H1 (cell line): ENCODE measurements around the gene PGM1. TPM values are rescaled to one million over a fixed set of nuclear protein-coding genes. Genes with fewer than 3 reads are reported as not detected.
A peak's percentile ranks its signal among the peaks of the same experiment; 100 is the strongest.

Experiments used
- CTCF ChIA-PET: fragments of 300-600 bp; sonication (Branson Sonifier 250); formaldehyde crosslinking; loops from one replicate; lab custom pipeline; 2021; ENCODE audit not compliant: partially characterized antibody; lab: Charles Lee
- POLR2A ChIA-PET: fragments of 300-600 bp; sonication (Branson Sonifier 250); formaldehyde crosslinking; loops from one replicate; lab custom pipeline; 2021; ENCODE audit warnings: inconsistent platforms; ENCODE audit not compliant: partially characterized antibody; lab: Charles Lee
- DNase-seq, 2 experiments: peaks; one replicate each; pipeline versions ENCODE4 v3.0.0 to v3.0.0-alpha.2; 2010 to 2022; ENCODE audit warnings: low spot score in 2 of 2, low read depth in 1 of 2, mixed read lengths in 1 of 2
- FAIRE-seq: peaks from 2 replicates; lab custom pipeline; 2011; peaks lifted over from hg19 to GRCh38; lab: Jason Lieb, UNC
- H2AFZ ChIP-seq: 2 replicates; pipeline ENCODE4 v1.8.1; 2012; ENCODE audit warnings: low read length, inconsistent platforms
- H2AK5ac ChIP-seq: 2 replicates; pipeline ENCODE4 v1.6.1; 2013; ENCODE audit warnings: low read depth, low read length
- H2BK120ac ChIP-seq: replicated peaks from 2 replicates; pipeline ENCODE3; 2013; ENCODE audit warnings: low read depth, low read length, inconsistent platforms
- H2BK12ac ChIP-seq: 2 replicates; pipeline ENCODE4 v1.6.1; 2013; ENCODE audit warnings: low read depth, low read length
- H2BK15ac ChIP-seq: 2 replicates; pipeline ENCODE4 v1.6.1; 2013; ENCODE audit warnings: low read length
- H2BK20ac ChIP-seq: 2 replicates; pipeline ENCODE4 v1.6.1; 2013; ENCODE audit warnings: low read length
- H2BK5ac ChIP-seq: 2 replicates; pipeline ENCODE4 v1.6.1; 2013; ENCODE audit warnings: low read depth, low read length
- H3K14ac ChIP-seq: 2 replicates; pipeline ENCODE4 v1.6.1; 2013; ENCODE audit warnings: inconsistent platforms; ENCODE audit not compliant: insufficient read length
- H3K18ac ChIP-seq: 2 replicates; pipeline ENCODE4 v1.6.1; 2013; ENCODE audit warnings: low read length; ENCODE audit errors: extremely low read depth
- H3K23ac ChIP-seq: 2 replicates; pipeline ENCODE4 v1.6.1; 2013; ENCODE audit warnings: inconsistent platforms; ENCODE audit not compliant: insufficient read length
- H3K23me2 ChIP-seq: 2 replicates; pipeline ENCODE4 v1.6.1; 2013; ENCODE audit warnings: low read depth, low read length
- H3K27ac ChIP-seq: 2 replicates; pipeline ENCODE4 v1.6.1; 2011; ENCODE audit warnings: low read depth, low read length, inconsistent platforms
- H3K27me3 ChIP-seq, 4 experiments: replicated peaks in 1 of 4; 1 replicate in 1 of 4; 2 replicates in 3 of 4; pipeline versions ENCODE4 v1.6.1 to v1.8.1; 2011 to 2013; ENCODE audit warnings: low read length in 3 of 4, mild to moderate bottlenecking in 3 of 4, inconsistent platforms in 2 of 4, mixed read lengths in 2 of 4, moderate library complexity in 1 of 4; ENCODE audit not compliant: control insufficient read depth in 3 of 4, insufficient read depth in 3 of 4; ENCODE audit errors: extremely low read depth in 1 of 4
- H3K36me3 ChIP-seq, 4 experiments: 2 replicates each; pipeline versions ENCODE4 v1.6.1 to v1.8.1; 2011 to 2013; ENCODE audit warnings: mild to moderate bottlenecking in 4 of 4, low read length in 3 of 4, moderate library complexity in 2 of 4, control low read depth in 1 of 4, inconsistent platforms in 1 of 4; ENCODE audit not compliant: insufficient read depth in 4 of 4, control insufficient read depth in 2 of 4
- H3K4ac ChIP-seq: replicated peaks from 2 replicates; pipeline ENCODE3; 2013; ENCODE audit warnings: low read length, low read depth, mixed read lengths, inconsistent platforms; ENCODE audit not compliant: insufficient read length
- H3K4me1 ChIP-seq, 4 experiments: replicated peaks in 1 of 4; 1 replicate in 1 of 4; 2 replicates in 3 of 4; pipeline versions ENCODE4 v1.6.1 to v1.8.1; 2011 to 2013; ENCODE audit warnings: low read length in 3 of 4, inconsistent platforms in 2 of 4, mixed read lengths in 1 of 4; ENCODE audit not compliant: insufficient read depth in 4 of 4, control insufficient read depth in 3 of 4
- H3K4me2 ChIP-seq, 2 experiments: 2 replicates each; pipeline versions ENCODE4 v1.6.1 to v1.8.1; 2011 to 2013; ENCODE audit warnings: low read depth in 2 of 2, low read length in 2 of 2, control low read depth in 1 of 2, inconsistent platforms in 1 of 2, mild to moderate bottlenecking in 1 of 2; ENCODE audit not compliant: insufficient read depth in 1 of 2
- H3K4me3 ChIP-seq, 4 experiments: fragments of 200-600, 300-600 bp in 1 of 4; sonication (generic), shearing (Covaris generic), sonication (Bioruptor Twin) in 1 of 4; 2 replicates each; pipeline versions ENCODE4 v1.5.1 to v1.8.1; 2011 to 2016; ENCODE audit warnings: low read length in 4 of 4, low read depth in 3 of 4, control low read depth in 2 of 4, inconsistent platforms in 2 of 4, mild to moderate bottlenecking in 2 of 4, mixed read lengths in 1 of 4, moderate library complexity in 1 of 4; ENCODE audit not compliant: insufficient read depth in 2 of 4; ENCODE audit errors: extremely low read depth in 1 of 4
- H3K56ac ChIP-seq: replicated peaks from 2 replicates; pipeline ENCODE3; 2013; ENCODE audit warnings: low read depth, mild to moderate bottlenecking, mixed read lengths, low read length, inconsistent platforms; ENCODE audit not compliant: insufficient read length
- H3K79me1 ChIP-seq: 2 replicates; pipeline ENCODE4 v1.6.1; 2013; ENCODE audit warnings: low read depth, low read length, control low read depth
- H3K79me2 ChIP-seq, 2 experiments: 2 replicates each; pipeline versions ENCODE4 v1.6.1 to v1.8.1; 2012 to 2013; ENCODE audit warnings: low read length in 2 of 2, mild to moderate bottlenecking in 2 of 2, inconsistent platforms in 1 of 2; ENCODE audit not compliant: insufficient read depth in 2 of 2, control insufficient read depth in 1 of 2
- H3K9ac ChIP-seq, 4 experiments: replicated peaks in 1 of 4; 1 replicate in 1 of 4; 2 replicates in 3 of 4; pipeline versions ENCODE4 v1.6.1 to v1.8.1; 2011 to 2013; ENCODE audit warnings: low read depth in 3 of 4, low read length in 3 of 4, control low read depth in 2 of 4, mild to moderate bottlenecking in 2 of 4, moderate library complexity in 2 of 4, inconsistent platforms in 1 of 4; ENCODE audit errors: extremely low read depth in 1 of 4
- H3K9me3 ChIP-seq, 2 experiments: 2 replicates each; pipeline versions ENCODE4 v1.6.1 to v1.8.1; 2012 to 2013; ENCODE audit warnings: mild to moderate bottlenecking in 2 of 2, moderate library complexity in 2 of 2, control low read depth in 1 of 2, inconsistent platforms in 1 of 2, low read depth in 1 of 2, low read length in 1 of 2, mixed read lengths in 1 of 2; ENCODE audit not compliant: insufficient read depth in 2 of 2
- H4K20me1 ChIP-seq, 2 experiments: replicated peaks in 1 of 2; 2 replicates each; pipeline versions ENCODE3 to v1.8.1; 2011 to 2013; ENCODE audit warnings: inconsistent platforms in 2 of 2, low read length in 2 of 2, mild to moderate bottlenecking in 1 of 2; ENCODE audit not compliant: insufficient read depth in 2 of 2, control insufficient read depth in 1 of 2
- H4K5ac ChIP-seq: 2 replicates; pipeline ENCODE4 v1.6.1; 2013; ENCODE audit warnings: low read length, low read depth, mixed read lengths, inconsistent platforms; ENCODE audit not compliant: insufficient read length
- H4K8ac ChIP-seq: 2 replicates; pipeline ENCODE4 v1.8.0; 2013; ENCODE audit warnings: mild to moderate bottlenecking, moderate library complexity, low read length, inconsistent platforms; ENCODE audit not compliant: insufficient read depth; ENCODE audit errors: extremely low read depth
- H4K91ac ChIP-seq: replicated peaks from 2 replicates; pipeline ENCODE3; 2013; ENCODE audit warnings: low read length, mixed read lengths, inconsistent platforms; ENCODE audit not compliant: insufficient read length
- BACH1 ChIP-seq: IDR thresholded peaks from 2 replicates; pipeline ENCODE4 v1.6.1; 2012; ENCODE audit warnings: low read length, improper control_type of control experiment
- CEBPB ChIP-seq: IDR thresholded peaks from 2 replicates; pipeline ENCODE4 v1.6.1; 2012; ENCODE audit warnings: low read depth, low read length
- CTBP2 ChIP-seq: IDR thresholded peaks from 2 replicates; pipeline ENCODE4 v1.7.0; 2011; ENCODE audit warnings: borderline replicate concordance, mild to moderate bottlenecking, moderate library complexity, mixed read lengths, low read length; ENCODE audit not compliant: insufficient read depth, insufficient read length
- EZH2 ChIP-seq: fragments of 200-600 bp; sonication (generic); IDR thresholded peaks from 2 replicates; pipeline ENCODE4 v1.7.1; 2012; ENCODE audit warnings: low read depth, mild to moderate bottlenecking, moderate library complexity, low read length, inconsistent platforms; ENCODE audit not compliant: severe bottlenecking
- HDAC6 ChIP-seq: IDR thresholded peaks from one replicate; pipeline ENCODE4 v1.7.1; 2012; ENCODE audit warnings: low read depth, mild to moderate bottlenecking, inconsistent platforms, low read length, moderate library complexity
- JUND ChIP-seq: IDR thresholded peaks from 2 replicates; pipeline ENCODE4 v1.6.1; 2011; ENCODE audit warnings: mild to moderate bottlenecking, improper control_type of control experiment, low read length
- POLR2A ChIP-seq, 2 experiments: IDR thresholded peaks; 1 replicate in 1 of 2; 2 replicates in 1 of 2; pipeline ENCODE4 v1.6.1; 2011; ENCODE audit warnings: low read depth in 2 of 2, low read length in 2 of 2, mild to moderate bottlenecking in 2 of 2; ENCODE audit errors: control extremely low read depth in 1 of 2
- RAD21 ChIP-seq, 2 experiments: IDR thresholded peaks in 1 of 2; conservative IDR thresholded peaks in 1 of 2; 2 replicates each; pipeline ENCODE4 v1.6.1; 2011; ENCODE audit warnings: low read depth in 2 of 2, low read length in 2 of 2, improper control_type of control experiment in 1 of 2, inconsistent platforms in 1 of 2, mild to moderate bottlenecking in 1 of 2, moderate library complexity in 1 of 2
- SIN3A ChIP-seq, 2 experiments: IDR thresholded peaks in 1 of 2; conservative IDR thresholded peaks in 1 of 2; 2 replicates each; pipeline ENCODE4 v1.6.1; 2011 to 2012; ENCODE audit warnings: low read length in 2 of 2, improper control_type of control experiment in 1 of 2, low read depth in 1 of 2, mild to moderate bottlenecking in 1 of 2
- WGBS, 2 experiments: shearing (Covaris generic) in 1 of 2; methylation state at CpG; one replicate each; pipeline versions ENCODE4 v1.1.6 to v1.1.7; 2013 to 2015; ENCODE audit warnings: low lambda C conversion rate in 2 of 2, mixed read lengths in 2 of 2, inconsistent platforms in 1 of 2, low coverage in 1 of 2, missing lambda C conversion rate in 1 of 2; ENCODE audit not compliant: insufficient replicate concordance in 2 of 2, insufficient coverage in 1 of 2, insufficient read length in 1 of 2; ENCODE audit errors: extremely low coverage in 1 of 2, missing lambda C conversion rate in 1 of 2; 5-methylcytosine and 5-hydroxymethylcytosine counted together
- polyA plus RNA-seq, 7 experiments: library from polyadenylated mRNA; depleted of rRNA in 3 of 7; stranded (reverse) in 5 of 7; unstranded in 2 of 7; fragments of >200 nt in 5 of 7; fragments of 200-250 nt in 2 of 7; gene quantifications; 1 replicate in 5 of 7; 2 replicates in 1 of 7; 4 replicates in 1 of 7; pipeline versions ENCODE4 v1.2.1 to v1.2.3, GENCODE V29; 2011 to 2013; ENCODE audit warnings: missing spikeins in 2 of 7, mixed read lengths in 2 of 7
- total RNA-seq: library from RNA; stranded (reverse); fragmentation: NEBNext Ultra II Directional; extraction: Animal tissue kit (Norgen Biotek cat#: 25700); gene quantifications from 2 replicates; pipeline ENCODE4 v1.2.1, GENCODE V29; 2021
- TF ChIP-seq, protein P1 (sequence below): IDR thresholded peaks from 2 replicates; pipeline ENCODE4 v1.6.1; 2011; ENCODE audit warnings: low read depth, mild to moderate bottlenecking, low read length; ENCODE audit not compliant: insufficient read depth

Gene PGM1
- total and polyA plus RNA-seq, 2 of the 8 experiments (the other 6 are each of a cell fraction or from before 2014, with no cell fraction given): 33.0 to 65.4 TPM

DNA sequence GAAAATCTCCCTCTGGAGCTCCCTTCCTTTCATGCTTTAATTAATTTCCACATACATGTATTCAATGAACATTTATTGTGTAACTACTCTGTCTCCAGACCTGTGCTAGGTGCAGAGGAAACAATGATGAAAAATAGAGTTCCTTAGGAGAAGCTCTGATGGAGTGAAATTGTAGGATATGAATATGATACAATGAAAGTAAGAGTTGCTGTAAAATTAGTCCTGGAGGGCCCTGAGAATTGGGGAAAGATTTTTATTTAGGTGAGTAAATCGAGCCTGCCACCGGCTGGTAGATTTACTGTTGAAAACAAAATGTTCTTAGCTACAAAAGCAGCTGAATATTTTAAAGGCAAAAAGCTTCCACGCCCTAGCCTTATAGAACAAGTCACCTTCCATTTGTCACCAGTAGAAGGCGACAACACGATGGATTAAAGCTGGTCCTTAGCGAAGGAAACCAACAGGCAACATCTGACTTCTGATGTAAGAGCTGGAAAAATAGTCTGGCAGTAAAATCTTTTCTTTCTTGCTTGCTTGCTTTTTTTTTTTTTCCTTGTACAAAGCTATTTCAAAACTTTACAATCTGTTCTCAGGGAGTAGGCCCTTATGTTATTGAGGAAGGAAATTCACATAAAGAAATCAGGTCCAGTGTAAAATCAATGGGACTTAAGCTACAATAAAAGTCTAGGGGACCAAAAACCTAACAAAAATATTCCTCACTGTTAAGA is 98.7 kb downstream of the PGM1 start:
- 7% methylated on average over 6 of the region's 6 CpGs; no CpG with 5 or more reads in 1 of the 2 experiments for WGBS, 2 experiments
- Histone ChIP-seq H2BK120ac (no peak overlapping the region), H3K56ac (no peak overlapping the region), H2BK15ac (no peak overlapping the region), H2AFZ (no peak overlapping the region), H4K5ac (no peak overlapping the region), H3K23ac (no peak overlapping the region), H3K18ac (no peak overlapping the region), H2BK12ac (no peak overlapping the region), H3K79me2 (no peaks in the 10 kb centered on the region), H3K4me2 (no peak overlapping the region), H3K23me2 (0 out of 2 replicates have a peak, but pooled peaks cover under 1% of the 10 kb centered on the region), H2BK5ac (no peak overlapping the region), H4K20me1 (no peaks in the 10 kb centered on the region), H3K79me1 (no peaks in the 10 kb centered on the region), H3K4me1 (no peaks in the 10 kb centered on the region), H2BK20ac (no peak overlapping the region), H2AK5ac (no peak overlapping the region), H3K36me3 (no peaks in the 10 kb centered on the region), H3K14ac (no peak overlapping the region), H3K27me3 (no peaks in the 10 kb centered on the region), H3K9ac (no peak overlapping the region), H3K4me3 (no peak overlapping the region), H3K27ac (no peak overlapping the region), H3K9me3 (no peaks in the 10 kb centered on the region), H3K4ac (no peak overlapping the region), H4K91ac (no peak overlapping the region), H4K8ac (no peak overlapping the region)
- CTCF ChIA-PET: interaction anchor here (0.6 to 3.9 kb wide), 80 partner anchors 9 to 554 kb away, joined by 3 to 51 read pairs (median 5); no protein-coding TSS in a partner anchor
- peak; percentile 100 for FAIRE-seq
- POLR2A ChIA-PET: interaction anchor here (0.6 to 1.1 kb wide), 6 partner anchors 15 to 226 kb away, joined by 3 to 4 read pairs (median 4); no protein-coding TSS in a partner anchor
- no peak for DNase-seq
- TF ChIP-seq RAD21 (IDR thresholded peaks at IDR 0.05 in 1 of 2, conservative IDR thresholded peaks at IDR 0.05 in 1 of 2; ENCODE audit: low read depth in 2 of 2, low read length in 2 of 2): peak; percentile 90 to 92
- TF ChIP-seq BACH1: no peak
- TF ChIP-seq POLR2A (IDR thresholded peaks at IDR 0.05; ENCODE audit: control extremely low read depth in 1 of 2, low read depth in 2 of 2, low read length in 2 of 2): no peak
- no peak for TF ChIP-seq SIN3A (conservative IDR thresholded peaks at IDR 0.05 in 1 of 2, IDR thresholded peaks at IDR 0.05 in 1 of 2; ENCODE audit: low read depth in 1 of 2, low read length in 2 of 2)
- no peak for TF ChIP-seq JUND
- TF ChIP-seq EZH2: no peak
- no peak for TF ChIP-seq HDAC6
- TF ChIP-seq, protein P1, sequence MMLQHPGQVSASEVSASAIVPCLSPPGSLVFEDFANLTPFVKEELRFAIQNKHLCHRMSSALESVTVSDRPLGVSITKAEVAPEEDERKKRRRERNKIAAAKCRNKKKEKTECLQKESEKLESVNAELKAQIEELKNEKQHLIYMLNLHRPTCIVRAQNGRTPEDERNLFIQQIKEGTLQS: no peak
- no peak for TF ChIP-seq CTBP2
- peak; percentile 61 for TF ChIP-seq CEBPB
